Anterior cingulate cortex (tissue), 58 donors: ENCODE data around the gene CDAN1.

ENCODE experiments used
- DNase-seq, 58 donors: peaks; one replicate each; lab custom pipeline; 2025; lab: John Stamatoyannopoulos, UW

CDAN1 gene

DNA sequence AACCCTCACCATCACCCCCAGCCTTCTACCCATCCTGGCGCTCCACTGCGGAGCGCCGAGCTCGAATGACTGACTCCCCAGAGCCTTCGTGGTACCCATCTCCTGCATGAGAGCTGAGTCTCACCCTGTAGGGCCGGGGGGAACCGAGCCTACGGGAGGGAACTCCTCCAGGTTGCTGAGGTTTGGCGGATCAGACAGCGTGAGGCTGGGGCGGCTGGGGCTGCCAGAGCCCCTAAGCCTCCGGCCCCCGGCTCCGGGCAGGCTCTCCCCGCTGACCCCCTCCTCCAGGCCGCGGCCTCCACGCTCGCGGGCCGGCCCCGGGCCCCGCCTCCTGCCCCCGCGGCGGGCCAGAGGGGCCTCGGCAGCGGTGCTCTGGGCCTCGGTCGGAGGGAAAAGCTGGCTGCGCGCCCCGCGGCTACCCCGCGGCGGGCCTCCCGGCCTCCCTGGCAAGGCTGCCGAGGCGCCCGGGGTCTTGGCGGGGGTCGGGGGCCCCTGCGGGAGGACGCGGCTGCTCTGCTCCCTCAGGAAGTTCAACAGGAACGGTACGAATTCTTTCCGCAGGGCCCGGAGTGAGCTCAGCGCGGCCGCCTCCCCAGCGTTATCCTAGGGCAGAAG is 643 bp downstream of the CDAN1 start:
- DNase-seq = peak in 1 of 58 donors; percentile 41

DNA sequence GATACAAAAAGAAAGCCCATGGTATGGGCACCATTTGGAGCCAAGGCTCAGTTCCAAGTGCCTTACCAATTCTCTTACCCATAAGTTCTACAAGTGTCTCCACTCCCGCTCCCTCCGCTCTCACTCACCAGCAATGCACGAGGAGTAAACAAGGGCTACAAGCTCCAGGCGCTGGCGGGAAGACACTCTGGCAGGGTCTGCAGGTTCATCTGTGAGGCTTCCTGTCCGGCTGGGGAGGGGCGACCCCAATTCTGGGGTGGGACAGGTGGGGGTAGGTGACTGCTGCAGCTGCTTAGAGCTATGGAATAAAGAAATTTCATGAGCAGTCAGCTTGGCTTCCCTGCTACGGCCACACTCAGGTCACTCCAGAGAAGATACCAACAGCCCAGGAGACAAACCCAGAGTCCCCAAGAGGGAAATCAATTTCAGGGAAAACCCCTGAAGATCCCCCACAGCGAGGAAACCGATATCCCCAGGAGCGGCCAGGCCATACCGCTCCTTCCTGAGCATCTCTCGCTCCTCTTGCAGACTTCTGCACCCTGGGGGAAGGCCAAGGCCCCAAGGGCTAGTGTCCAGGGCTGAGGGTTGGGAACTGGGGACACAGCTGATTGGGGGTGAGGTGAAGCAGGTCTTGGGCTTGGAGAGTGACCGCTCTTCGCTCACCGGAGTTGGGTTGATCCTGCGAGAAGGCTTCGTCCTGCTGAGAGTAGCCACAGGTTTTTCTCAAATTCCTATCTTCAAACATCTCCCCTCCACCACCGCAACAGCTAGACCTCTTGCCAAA is 1.4 kb downstream of the CDAN1 start:
- no peak for DNase-seq

DNA sequence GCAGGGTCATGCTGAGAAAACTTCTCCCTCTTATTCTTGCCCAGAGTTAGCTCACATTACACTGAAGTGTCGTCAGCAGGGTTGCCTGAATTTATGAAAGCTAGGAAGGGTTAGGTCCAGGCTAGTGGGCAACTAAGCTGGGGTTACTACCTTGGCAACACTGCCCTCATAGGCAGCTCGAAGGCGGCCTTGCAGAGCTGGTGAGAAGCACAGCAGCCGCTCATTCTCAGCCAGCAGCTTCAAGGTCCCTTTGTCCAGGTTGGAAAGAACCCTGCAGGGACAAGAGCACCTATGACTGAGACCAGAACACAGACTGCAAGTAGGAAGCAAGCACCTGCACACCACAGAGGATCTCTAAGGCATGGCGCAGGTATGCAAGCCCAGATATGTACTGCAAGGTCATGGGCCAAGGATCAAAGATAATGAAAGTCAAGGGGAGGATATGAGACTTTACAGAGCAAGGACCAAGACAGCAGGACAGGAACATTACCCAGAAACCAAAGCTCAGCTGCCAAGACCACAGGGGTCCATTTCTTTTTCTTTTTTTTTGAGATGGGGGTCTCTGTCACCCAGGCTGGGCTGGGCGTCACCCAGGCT is 2.8 kb downstream of the CDAN1 start:
- no peak for DNase-seq

DNA sequence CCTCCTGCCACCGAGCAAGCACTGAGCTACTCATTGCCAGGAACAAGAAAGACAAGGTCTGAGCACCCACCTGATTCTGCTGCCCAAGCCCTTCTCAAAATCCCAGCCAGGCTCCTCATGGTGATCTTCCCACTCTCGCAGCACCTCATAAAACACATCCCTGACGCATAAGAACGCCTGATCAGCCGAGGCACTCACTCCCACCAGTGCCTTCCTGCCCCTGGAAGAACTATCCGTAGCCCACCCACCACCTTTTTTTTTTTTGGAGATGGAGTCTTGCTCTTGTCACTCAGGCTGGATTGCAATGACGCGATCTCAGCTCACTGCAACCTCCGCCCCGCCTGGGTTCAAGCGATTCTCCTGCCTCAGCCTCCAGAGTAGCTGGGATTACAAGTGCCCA is 3.9 kb downstream of the CDAN1 start:
- DNase-seq = no peak

DNA sequence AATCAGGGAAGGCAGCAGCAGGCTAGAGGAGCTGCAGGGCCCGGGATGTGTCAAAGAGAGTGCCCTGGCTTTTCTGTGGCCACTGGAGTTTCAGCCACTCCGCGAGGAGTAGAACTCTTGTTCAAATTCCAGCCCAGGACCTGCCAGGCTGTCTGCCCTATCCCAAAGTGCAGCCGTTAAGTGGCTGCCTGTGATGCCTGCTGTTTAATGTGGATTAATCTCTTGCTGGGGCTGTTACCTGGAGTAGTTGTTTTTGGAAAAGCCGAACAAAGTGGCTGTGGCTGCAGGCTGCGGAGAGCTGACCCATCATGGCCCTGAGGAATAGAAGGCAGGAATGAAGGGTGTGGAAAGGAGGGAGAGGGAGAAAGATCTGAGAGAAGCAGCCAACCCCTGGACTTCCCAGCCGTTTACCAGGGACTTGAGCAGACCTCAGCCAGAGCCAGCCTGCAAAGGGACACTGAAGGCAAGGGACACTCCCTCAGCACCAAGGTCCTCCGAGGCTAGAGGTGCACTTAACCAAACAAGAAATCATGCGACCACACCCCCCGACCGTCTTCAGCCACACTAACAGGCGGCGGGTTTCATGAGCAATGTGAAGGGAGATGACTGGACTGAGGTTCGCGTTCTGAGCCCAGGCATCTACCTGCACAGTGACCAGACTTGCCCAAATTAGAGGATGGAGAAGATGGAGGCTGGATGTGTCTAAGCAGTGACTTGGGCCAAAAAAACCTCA is 4.7 kb downstream of the CDAN1 start:
- no peak for DNase-seq

DNA sequence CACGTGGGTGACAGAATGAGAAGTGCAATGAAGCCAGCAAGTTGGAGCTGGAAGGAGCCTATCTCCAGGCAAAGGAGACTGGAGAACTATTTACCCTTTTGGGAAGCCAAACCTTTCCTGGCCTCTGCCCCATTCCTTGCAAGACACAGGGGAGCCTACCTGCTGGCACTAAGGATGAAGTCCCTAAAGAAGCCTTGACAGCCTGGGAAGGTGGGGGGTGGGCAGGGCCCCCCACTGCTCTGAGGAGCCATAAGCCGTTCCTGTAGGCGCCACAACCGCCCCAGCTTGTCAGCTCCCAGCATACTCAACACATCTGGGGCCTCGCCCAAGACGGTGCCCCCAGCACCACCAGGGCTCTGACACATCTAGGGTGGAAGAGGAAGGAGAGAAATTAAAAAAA is 5.5 kb downstream of the CDAN1 start:
- DNase-seq = no peak

DNA sequence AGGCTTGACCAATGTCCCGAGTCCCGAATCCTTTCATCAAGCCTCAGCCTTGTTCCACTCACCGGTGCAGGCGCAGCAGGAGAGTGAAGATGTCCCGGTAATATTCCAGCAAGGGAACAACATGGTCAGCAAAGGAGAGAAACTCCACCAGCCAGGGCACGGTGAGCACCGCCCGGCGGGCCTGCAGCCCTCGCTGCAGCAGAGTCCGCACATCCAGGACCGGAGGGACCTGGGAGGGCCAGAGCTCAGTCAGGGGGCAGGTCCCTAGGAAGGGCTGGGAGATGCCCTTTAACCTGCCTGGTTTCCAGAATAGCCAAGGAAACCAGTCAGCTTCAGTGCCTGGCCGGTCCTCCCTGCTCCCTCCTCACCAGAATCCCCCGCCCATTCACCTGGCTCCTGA is 6.4 kb downstream of the CDAN1 start:
- no peak for DNase-seq

DNA sequence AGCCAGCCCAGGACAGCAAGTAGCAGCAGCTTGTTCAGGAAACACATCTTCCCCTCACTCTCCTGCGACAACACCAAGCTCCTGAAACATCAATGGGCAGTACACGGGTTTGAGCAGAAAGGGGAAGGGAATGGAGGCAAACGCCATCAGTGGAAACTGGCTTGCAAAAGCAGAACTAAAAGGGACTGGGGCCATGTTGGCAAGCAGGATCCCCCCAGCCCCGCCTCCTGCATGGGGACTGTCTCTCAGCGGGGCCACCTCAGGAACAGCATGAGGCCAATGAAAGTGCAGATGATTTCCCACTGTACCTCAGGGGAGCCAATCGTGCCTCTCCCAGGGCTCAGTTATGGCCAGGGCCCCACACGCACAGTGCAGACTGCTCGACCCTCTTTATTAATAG is 6.8 kb downstream of the CDAN1 start:
- DNase-seq = no peak

DNA sequence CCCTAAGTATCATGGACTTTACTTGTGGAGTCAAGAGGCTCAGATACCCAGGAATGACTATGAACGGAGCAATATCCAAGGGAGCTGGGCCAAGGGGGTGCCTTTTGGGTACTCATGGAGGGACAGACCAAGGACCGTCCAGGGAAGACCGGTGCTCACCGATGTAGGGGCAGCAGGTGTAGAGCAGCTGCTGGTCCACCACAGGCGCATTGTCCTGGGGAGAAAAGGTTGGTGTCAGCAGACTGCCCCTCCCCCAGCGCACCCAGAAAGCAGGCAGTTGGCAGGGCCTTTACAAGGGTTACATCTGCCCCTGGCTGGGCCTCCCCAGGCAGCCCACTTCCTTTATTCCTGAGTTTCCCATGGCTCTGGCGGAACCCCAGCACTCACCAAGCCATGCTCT is 7.5 kb downstream of the CDAN1 start:
- no peak for DNase-seq

DNA sequence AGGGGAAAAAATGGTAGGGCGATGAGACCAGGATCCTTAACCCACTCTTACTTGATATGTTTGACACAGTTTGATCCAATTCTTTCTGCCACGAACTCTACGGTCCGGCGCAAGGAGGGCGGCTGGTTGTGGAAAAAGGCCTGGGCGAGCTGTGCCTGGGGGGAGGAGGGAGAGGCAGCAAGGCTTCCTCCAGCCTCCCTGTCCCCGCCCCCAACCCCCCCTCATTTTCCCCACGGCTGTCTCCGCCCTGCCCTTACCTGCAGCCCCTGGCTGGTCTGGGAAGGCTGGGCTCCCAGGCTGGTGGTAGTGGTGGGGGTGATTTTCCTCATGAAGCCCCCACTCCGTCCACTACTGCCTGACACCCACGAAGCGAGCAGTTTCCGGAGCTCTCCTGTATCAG is 8.0 kb downstream of the CDAN1 start:
- no peak for DNase-seq

DNA sequence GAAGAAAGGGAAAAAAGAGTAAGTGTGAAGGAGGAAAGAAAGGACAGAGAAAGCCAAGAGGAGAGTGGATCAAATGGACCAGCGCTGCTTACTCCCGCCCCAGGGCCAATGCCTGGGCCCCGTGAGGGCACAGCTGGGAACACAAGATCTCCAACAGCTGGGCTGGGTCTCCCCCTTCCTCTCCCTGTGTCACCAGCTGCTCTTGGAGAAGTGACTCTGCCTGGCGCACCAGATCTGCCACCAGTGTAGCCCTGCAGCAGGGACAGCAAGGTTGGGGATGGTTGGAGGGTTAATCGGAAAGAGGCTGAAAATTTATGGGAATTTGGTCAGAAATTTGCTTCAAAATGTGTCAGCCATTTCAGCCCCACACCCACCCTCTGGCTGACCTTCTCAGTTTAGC is 8.4 kb downstream of the CDAN1 start:
- peak in 16 of 58 donors; percentile 12 to 58 (median 36) for DNase-seq

DNA sequence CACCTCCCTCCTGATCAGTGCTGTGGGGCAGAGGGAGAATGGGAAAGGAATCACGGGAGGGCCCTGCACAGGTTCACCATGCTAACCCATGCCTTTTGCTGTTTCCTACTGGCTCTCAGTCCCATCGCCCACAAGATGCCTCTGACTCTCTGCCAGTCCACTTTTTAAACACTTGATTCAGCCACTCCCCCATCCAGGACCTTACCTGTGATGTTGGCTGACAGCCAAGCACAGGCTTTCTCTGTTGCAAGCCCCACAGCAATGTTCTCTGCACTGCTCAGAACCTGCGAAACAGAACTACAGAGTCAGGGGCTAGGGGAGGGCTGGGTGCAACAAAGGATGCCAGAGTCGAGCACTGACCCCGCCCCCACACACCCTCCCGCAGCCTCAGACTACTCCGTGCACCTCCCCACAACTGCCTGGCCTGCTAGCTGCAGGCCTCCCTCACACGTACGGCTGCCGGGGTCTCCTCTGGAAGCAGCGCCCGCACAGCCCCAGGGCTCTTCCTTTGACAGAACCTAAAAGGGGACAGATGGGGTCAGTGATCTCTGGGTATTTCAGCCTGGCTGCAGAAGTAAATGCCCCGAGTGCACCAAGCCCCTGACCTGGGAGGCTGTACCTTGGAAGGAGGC is 9.1 kb downstream of the CDAN1 start:
- no peak for DNase-seq

DNA sequence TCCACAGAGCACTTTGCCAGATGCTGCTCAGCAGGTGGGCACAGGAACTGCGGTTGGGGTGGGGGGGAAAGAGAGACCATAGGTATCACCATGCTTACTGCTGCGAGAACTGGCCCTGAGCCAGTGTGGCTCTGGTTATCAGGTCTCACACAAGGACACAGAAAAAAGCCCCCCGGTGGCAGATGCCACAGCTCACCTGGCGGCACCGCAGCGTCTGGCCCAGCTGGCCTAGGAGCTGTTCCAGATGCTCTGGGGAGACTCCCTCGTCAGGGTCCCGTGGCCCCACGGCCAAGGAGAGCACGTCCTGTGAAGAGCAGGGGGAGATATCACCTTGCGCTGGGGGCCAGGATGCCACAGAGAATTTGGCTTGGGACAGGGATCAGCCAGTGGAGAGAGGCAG is 10.8 kb downstream of the CDAN1 start:
- no peak for DNase-seq

DNA sequence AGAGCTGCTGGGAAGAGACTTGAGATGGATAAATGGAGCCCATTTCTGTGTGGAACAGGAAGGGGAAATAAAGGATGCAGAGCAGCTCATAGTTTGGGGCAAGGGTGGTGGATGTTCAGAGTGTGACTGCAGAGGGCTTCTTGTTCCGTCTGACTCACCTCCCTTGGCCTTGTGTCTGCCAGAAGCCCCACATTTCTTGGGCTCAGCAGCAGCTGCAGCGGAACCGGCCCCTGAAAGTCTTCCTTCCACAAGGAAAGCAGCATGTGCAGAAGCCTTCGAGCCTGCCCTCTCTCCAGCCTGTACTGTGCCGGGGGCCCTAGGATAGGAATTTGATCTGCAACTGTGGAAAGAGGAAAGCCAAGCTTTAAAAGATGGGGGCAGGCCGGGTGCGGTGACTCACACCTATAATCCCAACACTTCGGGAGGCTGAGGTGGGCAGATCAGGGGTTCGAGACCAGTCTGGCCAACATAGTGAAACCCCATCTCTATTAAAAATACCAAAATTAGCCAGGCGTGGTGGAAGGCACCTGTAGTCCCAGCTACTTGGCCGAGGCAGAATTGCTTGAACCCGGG is 11.5 kb downstream of the CDAN1 start:
- DNase-seq = no peak

DNA sequence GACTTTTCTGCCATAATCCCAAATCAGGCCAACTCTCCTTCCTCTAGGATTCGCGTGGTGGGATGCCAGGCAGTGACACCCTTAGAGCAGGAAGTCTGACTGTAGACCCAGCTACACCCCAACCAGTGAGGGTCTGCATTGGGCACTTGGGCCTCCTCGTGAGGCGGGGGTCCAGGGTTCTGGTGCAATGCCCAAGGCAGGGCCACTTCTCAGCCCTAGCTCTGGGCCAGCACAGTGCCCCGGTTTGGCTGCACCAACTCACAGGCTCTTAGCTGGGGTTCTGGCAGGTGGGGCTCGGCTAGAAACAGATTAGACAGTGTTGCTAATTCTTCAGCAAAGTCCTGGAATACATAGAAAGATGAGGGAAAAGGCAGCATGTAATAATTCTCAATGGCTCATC is 12.7 kb downstream of the CDAN1 start:
- no peak for DNase-seq

DNA sequence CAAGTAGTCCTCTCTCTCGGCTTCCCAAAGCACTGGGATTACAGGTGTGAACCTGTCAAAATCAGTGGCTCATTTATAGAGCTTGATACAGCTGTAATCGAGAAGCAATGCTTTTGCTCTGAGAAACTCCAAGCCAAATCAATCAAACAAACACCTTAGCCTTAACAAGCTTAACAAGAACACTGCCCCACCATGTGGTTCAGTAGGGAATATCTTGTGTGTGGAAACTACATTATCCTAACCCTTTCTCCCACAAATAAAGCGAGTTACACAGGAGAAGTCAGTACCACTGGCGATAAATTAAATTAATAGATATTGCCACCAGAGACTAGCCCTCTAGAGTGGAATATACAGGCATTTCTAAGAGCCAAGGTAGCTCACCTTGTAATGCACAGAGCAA is 13.9 kb downstream of the CDAN1 start:
- no peak for DNase-seq

DNA sequence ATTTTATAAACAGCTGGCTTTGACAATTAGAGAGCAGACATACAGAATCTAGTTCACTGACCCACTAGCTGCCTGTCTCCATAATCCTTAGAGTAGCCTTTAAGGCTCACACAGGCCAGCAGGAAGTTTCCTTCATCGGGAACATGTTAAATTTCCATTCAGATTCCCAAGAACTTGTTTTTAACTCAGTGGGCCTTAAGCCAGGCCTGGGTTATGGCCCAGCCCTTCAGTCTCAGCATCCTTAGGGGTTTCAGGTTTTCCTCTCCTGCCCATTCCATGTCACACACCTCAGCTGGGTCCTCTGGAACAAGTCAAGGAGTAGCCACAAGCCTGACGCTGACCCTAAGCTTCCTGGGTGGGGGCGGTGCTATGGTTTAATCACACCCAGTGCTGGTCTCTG is 15.0 kb downstream of the CDAN1 start:
- no peak for DNase-seq

DNA sequence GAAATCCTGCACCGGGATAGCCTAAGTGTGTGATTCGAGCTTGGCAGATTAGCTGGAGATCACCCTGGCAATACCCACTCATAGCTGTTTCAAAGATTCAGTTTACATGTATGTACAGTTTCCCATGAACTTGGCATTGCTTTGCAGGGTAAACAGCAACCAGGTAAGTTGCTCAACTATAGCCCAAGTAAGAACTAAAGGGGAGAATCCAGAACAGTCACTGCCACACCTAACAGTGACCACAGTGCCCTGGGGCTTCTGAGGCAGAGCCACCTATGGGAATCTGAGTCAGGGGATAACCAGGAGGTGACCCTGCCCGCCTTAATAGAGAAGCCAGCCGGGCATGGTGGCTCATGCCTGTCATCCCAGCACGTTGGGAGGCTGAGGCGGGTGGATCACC is 15.9 kb downstream of the CDAN1 start:
- no peak for DNase-seq

DNA sequence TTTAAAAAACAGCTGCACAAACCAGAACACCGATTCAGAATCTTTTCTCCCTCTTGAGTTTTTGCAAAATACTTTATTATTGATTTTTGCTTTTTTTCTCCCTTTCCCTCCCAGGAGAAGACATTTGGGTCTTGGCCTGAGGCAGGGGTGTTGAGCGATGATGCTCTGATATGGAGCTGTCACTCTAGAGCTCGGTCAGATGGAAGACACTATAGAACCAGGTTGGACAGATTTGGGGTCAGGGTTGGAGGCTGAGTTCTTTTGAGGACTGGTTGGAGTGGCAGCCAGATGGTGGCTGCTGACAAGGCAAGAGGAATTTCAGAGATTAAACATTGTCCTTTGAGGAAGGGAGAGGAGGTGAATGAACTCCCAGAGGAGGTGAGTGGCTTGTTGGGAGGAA is 16.9 kb downstream of the CDAN1 start:
- no peak for DNase-seq

DNA sequence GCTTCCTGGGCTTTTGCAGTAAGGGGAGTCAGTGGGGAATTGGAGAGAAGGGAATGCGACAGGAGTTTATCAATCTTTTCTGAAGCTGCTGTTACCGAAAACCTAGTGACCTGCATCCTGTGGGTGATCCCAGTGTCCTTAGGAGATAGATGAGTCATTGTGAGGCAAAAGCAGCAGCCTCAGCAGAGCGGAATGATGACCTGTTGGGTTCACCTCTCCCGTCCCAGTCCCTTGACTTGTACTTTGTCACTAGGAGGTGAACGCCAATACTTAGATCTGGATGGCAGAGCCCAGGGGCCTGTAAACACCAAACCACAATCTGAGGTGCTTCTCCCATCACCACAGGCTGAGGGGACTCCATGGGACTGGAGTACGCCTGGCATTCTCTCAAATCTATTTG is 17.9 kb downstream of the CDAN1 start:
- DNase-seq = no peak

DNA sequence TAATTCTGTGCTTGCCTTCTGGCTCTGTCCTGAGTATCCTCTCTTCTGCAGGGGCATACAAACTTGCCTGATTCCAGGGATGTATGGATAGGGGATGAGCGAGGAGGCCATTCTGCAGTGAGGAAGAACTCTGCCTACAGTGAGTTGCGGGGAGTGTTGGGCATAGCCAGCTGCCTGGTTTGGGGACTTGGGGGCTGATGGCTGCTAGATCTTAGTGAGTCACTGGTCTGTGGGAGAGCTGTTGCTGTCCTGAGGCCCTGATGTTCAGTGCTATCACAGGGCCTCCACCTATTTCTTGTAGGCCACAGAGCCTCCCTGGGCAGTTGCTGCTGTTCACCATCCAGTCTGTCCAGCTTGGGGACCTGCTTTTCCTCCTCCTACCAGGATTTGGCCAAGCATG is 20.3 kb downstream of the CDAN1 start:
- no peak for DNase-seq
